ENCODE results near the gene PPP1R2.

The PPP1R2 gene

GRCh38 chr3:195565716-195566115, 22.6 kb upstream of the PPP1R2 start:
- no peak for DNase-seq

- DNase-seq: no peak
These were observed 20.2 kb upstream of the PPP1R2 start for GRCh38 chr3:195563317-195563716.

- DNase-seq: no peak
These were observed 16.7 kb upstream of the PPP1R2 start for GRCh38 chr3:195559723-195560409.

- peak in 2 of 5 experiments; percentile 36 to 79 for DNase-seq
These were observed 15.5 kb upstream of the PPP1R2 start for GRCh38 chr3:195558602-195559001.

GRCh38 chr3:195557322-195557721, 14.2 kb upstream of the PPP1R2 start:
- no peak for DNase-seq

- peak in 1 of 5 experiments; percentile 44 for DNase-seq
These were observed 13.3 kb upstream of the PPP1R2 start for GRCh38 chr3:195556390-195556789.

GRCh38 chr3:195555110-195555509, 12.0 kb upstream of the PPP1R2 start:
- DNase-seq: no peak

GRCh38 chr3:195554458-195554857, 11.3 kb upstream of the PPP1R2 start:
- no peak for DNase-seq

GRCh38 chr3:195553268-195553667, 10.1 kb upstream of the PPP1R2 start:
- DNase-seq: no peak

- DNase-seq: no peak
These were observed 8.4 kb upstream of the PPP1R2 start for GRCh38 chr3:195551381-195551978.

GRCh38 chr3:195550723-195551122, 7.6 kb upstream of the PPP1R2 start:
- DNase-seq: peak in 2 of 5 experiments; percentile 38 to 61

- DNase-seq: peak; percentile 54 to 94 (median 80)
These were observed 6.9 kb upstream of the PPP1R2 start for GRCh38 chr3:195549931-195550519.

GRCh38 chr3:195548987-195549386, 5.9 kb upstream of the PPP1R2 start:
- no peak for DNase-seq

- DNase-seq: peak in 1 of 5 experiments; percentile 41
These were observed 5.4 kb upstream of the PPP1R2 start for GRCh38 chr3:195548501-195548900.

- DNase-seq: no peak
These were observed 4.9 kb upstream of the PPP1R2 start for GRCh38 chr3:195548006-195548405.

- DNase-seq: no peak
These were observed 3.0 kb upstream of the PPP1R2 start for GRCh38 chr3:195546130-195546560.

GRCh38 chr3:195544634-195545033, 1.5 kb upstream of the PPP1R2 start:
- no peak for DNase-seq

GRCh38 chr3:195544230-195544536, 1.1 kb upstream of the PPP1R2 start:
- no peak for DNase-seq

GRCh38 chr3:195543500-195544229, 540 bp upstream of the PPP1R2 start:
- DNase-seq: no peak

GRCh38 chr3:195542316-195542697, 818 bp downstream of the PPP1R2 start:
- DNase-seq: no peak

- peak in 1 of 5 experiments; percentile 46 for DNase-seq
These were observed 2.6 kb downstream of the PPP1R2 start for GRCh38 chr3:195540511-195540910.

- DNase-seq: peak in 1 of 5 experiments; percentile 67
These were observed 3.1 kb downstream of the PPP1R2 start for GRCh38 chr3:195540027-195540426.

- no peak for DNase-seq
These were observed 3.6 kb downstream of the PPP1R2 start for GRCh38 chr3:195539479-195539878.

GRCh38 chr3:195537995-195538394, 5.1 kb downstream of the PPP1R2 start:
- DNase-seq: peak in 2 of 5 experiments; percentile 30 to 81

All from T-helper 2 cell (primary cell).